GM23248 (cell line): ENCODE data around the gene GRB14. TPM values are rescaled to one million over a fixed set of nuclear protein-coding genes. Genes with fewer than 3 reads are reported as not detected.
A peak's percentile ranks its signal among the peaks of the same experiment; 100 is the strongest.

ENCODE experiments used
- DNase-seq: peaks from one replicate; pipeline ENCODE4 v3.0.0-alpha.2; 2015
- H2AFZ ChIP-seq: fragments of 200-600 bp; sonication (generic); 2 replicates; pipeline ENCODE4 v1.6.1; 2016; ENCODE audit warnings: antibody characterized with exemption
- H3F3A ChIP-seq: fragments of 200-600 bp; sonication (generic); 2 replicates; pipeline ENCODE4 v1.6.1; 2016; ENCODE audit warnings: mild to moderate bottlenecking, antibody characterized with exemption, mixed run types; ENCODE audit not compliant: insufficient read depth
- H3K27ac ChIP-seq: fragments of 200-600 bp; sonication (generic); 2 replicates; pipeline ENCODE4 v1.5.1; 2016; ENCODE audit warnings: mild to moderate bottlenecking
- H3K27me3 ChIP-seq: fragments of 200-600 bp; sonication (generic); replicated peaks from 2 replicates; pipeline ENCODE4 v1.6.1; 2016; ENCODE audit warnings: mild to moderate bottlenecking; ENCODE audit not compliant: insufficient read depth
- H3K36me3 ChIP-seq: fragments of 200-600 bp; sonication (generic); 2 replicates; pipeline ENCODE4 v1.6.1; 2016; ENCODE audit warnings: low read depth, mild to moderate bottlenecking
- H3K4me1 ChIP-seq: fragments of 200-600 bp; sonication (generic); 2 replicates; pipeline ENCODE4 v1.6.1; 2016; ENCODE audit warnings: mild to moderate bottlenecking; ENCODE audit not compliant: insufficient read depth
- H3K4me2 ChIP-seq: fragments of 200-600 bp; sonication (generic); one replicate; pipeline ENCODE4 v1.6.1; 2016; ENCODE audit warnings: mild to moderate bottlenecking; ENCODE audit not compliant: unreplicated experiment
- H3K4me3 ChIP-seq: fragments of 200-600 bp; sonication (generic); 2 replicates; pipeline ENCODE4 v1.5.1; 2016; ENCODE audit warnings: mild to moderate bottlenecking
- H3K79me2 ChIP-seq: fragments of 200-600 bp; sonication (generic); 2 replicates; pipeline ENCODE4 v1.6.1; 2016; ENCODE audit warnings: mild to moderate bottlenecking; ENCODE audit not compliant: insufficient read depth
- H3K9ac ChIP-seq: fragments of 200-600 bp; sonication (generic); 2 replicates; pipeline ENCODE4 v1.6.1; 2016; ENCODE audit warnings: mild to moderate bottlenecking
- H3K9me2 ChIP-seq: fragments of 200-600 bp; sonication (generic); 2 replicates; pipeline ENCODE4 v1.6.1; 2016; ENCODE audit warnings: mixed run types, mild to moderate bottlenecking, moderate library complexity; ENCODE audit not compliant: insufficient read depth
- H3K9me3 ChIP-seq: fragments of 200-600 bp; sonication (generic); one replicate; pipeline ENCODE4 v1.6.1; 2017; ENCODE audit warnings: low read depth
- H4K20me1 ChIP-seq: fragments of 200-600 bp; sonication (generic); 2 replicates; pipeline ENCODE4 v1.6.0; 2016; ENCODE audit not compliant: insufficient read depth
- EZH2 ChIP-seq: fragments of 200-600 bp; sonication (generic); IDR thresholded peaks from 2 replicates; pipeline ENCODE4 v1.6.1; 2018; ENCODE audit warnings: antibody characterized with exemption, mild to moderate bottlenecking; ENCODE audit not compliant: insufficient read depth, poor library complexity, severe bottlenecking
- EZH2phosphoT487 ChIP-seq: fragments of 200-600 bp; sonication (generic); IDR thresholded peaks from 2 replicates; pipeline ENCODE4 v1.6.1; 2018; ENCODE audit warnings: antibody characterized with exemption, moderate library complexity, mild to moderate bottlenecking, low read depth; ENCODE audit not compliant: insufficient read depth
- whole genome bisulfite sequencing, 2 experiments: methylation state at CpG; one replicate each; pipeline ENCODE4 v1.1.6; 2015 to 2017; ENCODE audit warnings: low lambda C conversion rate in 2 of 2, low coverage in 1 of 2; ENCODE audit errors: missing lambda C conversion rate in 2 of 2; 5-methylcytosine and 5-hydroxymethylcytosine counted together
- in situ Hi-C: fragments of 300-500 bp; cut with MboI; formaldehyde crosslinking; loops from 2 replicates; pipeline ENCODE4 v1.15.0; 2020
- polyA plus RNA-seq: library from polyadenylated mRNA; unstranded; fragments of >200 nt; fragmentation: Nextera tagmentation; extraction: Ambion mirVana; gene quantifications from 2 replicates; pipeline ENCODE4 v1.2.1, GENCODE V29; 2016
- total RNA-seq: library from RNA; depleted of rRNA; stranded (reverse); fragments of >200 nt; shearing (Covaris generic); gene quantifications from 2 replicates; pipeline ENCODE4 v1.2.3, GENCODE V29; 2014; rRNA removed

The GRB14 gene
- total RNA-seq: not detected in 2 replicates
- 0.22 and 0.23 TPM in 2 replicates for polyA plus RNA-seq

- Histone ChIP-seq H3K9me2 (no peaks in the 10 kb centered on the region), H3K79me2 (no peaks in the 10 kb centered on the region), H3K36me3 (no peaks in the 10 kb centered on the region), H3K4me2 (peak within 1 kb of the TSS; percentile 81), H3K27me3 (peaks cover 6% of the 10 kb centered on the region; the same call in 1 of the 2 replicates), H4K20me1 (no peaks in the 10 kb centered on the region), H3K4me1 (peaks cover 26% of the 10 kb centered on the region), H3F3A (peaks cover 24% of the 10 kb centered on the region), H3K4me3 (peak within 1 kb of the TSS; percentile 69), H3K9me3 (no peaks in the 10 kb centered on the region), H2AFZ (peak within 1 kb of the TSS; percentile 70), H3K9ac (0 out of 2 replicates have a peak within 1 kb of the TSS, but pooled peaks have one; percentile 8), H3K27ac (no peak within 1 kb of the TSS)
- DNase-seq: peak; percentile 53
- WGBS, 2 experiments: 3% methylated on average over 50 to 80 of the region's 96 CpGs
- peak; percentile 66 for TF ChIP-seq EZH2
- no peak for TF ChIP-seq EZH2phosphoT487
- in situ Hi-C loops: no loop called here
Observed at GRCh38 chr2:164620873-164621763, at the start of gene GRB14. Gene GRB14, minus strand, starts transcription at chr2:164621482. Its CDS starts 173 bp downstream, at chr2:164621309.

GRCh38 chr2:164669291-164669690, 48.0 kb upstream of the GRB14 start:
- H3K9ac ChIP-seq: no peak overlapping the region
- peaks cover 7% of the 10 kb centered on the region for H3K4me1 ChIP-seq
- 0 out of 2 replicates have a peak, but pooled peaks cover 3% of the 10 kb centered on the region for H3F3A ChIP-seq
- H2AFZ ChIP-seq: no peak overlapping the region
- H3K4me3 ChIP-seq: no peak overlapping the region
- TF ChIP-seq EZH2phosphoT487 (no peak), EZH2 (no peak)
- no peaks in the 10 kb centered on the region for H3K27me3 ChIP-seq
- no peak for DNase-seq
- no peaks in the 10 kb centered on the region for H3K36me3 ChIP-seq
- H3K9me2 ChIP-seq: no peaks in the 10 kb centered on the region
- no peak overlapping the region for H3K27ac ChIP-seq
- no peak overlapping the region for H3K4me2 ChIP-seq
- no peaks in the 10 kb centered on the region for H3K79me2 ChIP-seq
- no peaks in the 10 kb centered on the region for H4K20me1 ChIP-seq
- in situ Hi-C loops: no loop called here
- H3K9me3 ChIP-seq: no peaks in the 10 kb centered on the region

GRCh38 chr2:164667566-164667965, 46.3 kb upstream of the GRB14 start:
- no peak for TF ChIP-seq EZH2
- no peak for TF ChIP-seq EZH2phosphoT487
- no peaks in the 10 kb centered on the region for H3K79me2 ChIP-seq
- 71 to 78% methylated on average over 2 of the region's 2 CpGs for WGBS, 2 experiments
- 0 out of 2 replicates have a peak, but pooled peaks cover 3% of the 10 kb centered on the region for H3F3A ChIP-seq
- H3K9ac ChIP-seq: no peak overlapping the region
- H3K4me2 ChIP-seq: no peak overlapping the region
- H4K20me1 ChIP-seq: no peaks in the 10 kb centered on the region
- in situ Hi-C loops: no loop called here
- no peaks in the 10 kb centered on the region for H3K9me2 ChIP-seq
- no peak overlapping the region for H3K4me3 ChIP-seq
- DNase-seq: no peak
- H3K27ac ChIP-seq: no peak overlapping the region
- H3K4me1 ChIP-seq: peaks cover 7% of the 10 kb centered on the region
- no peak overlapping the region for H2AFZ ChIP-seq
- no peaks in the 10 kb centered on the region for H3K9me3 ChIP-seq
- H3K27me3 ChIP-seq: no peaks in the 10 kb centered on the region
- H3K36me3 ChIP-seq: no peaks in the 10 kb centered on the region

- H3K9me3 ChIP-seq: no peaks in the 10 kb centered on the region
- no peaks in the 10 kb centered on the region for H3K27me3 ChIP-seq
- no peak overlapping the region for H3K4me2 ChIP-seq
- DNase-seq: no peak
- no peak overlapping the region for H3K4me3 ChIP-seq
- TF ChIP-seq EZH2: no peak
- TF ChIP-seq EZH2phosphoT487: no peak
- no peaks in the 10 kb centered on the region for H4K20me1 ChIP-seq
- no peaks in the 10 kb centered on the region for H3F3A ChIP-seq
- no peaks in the 10 kb centered on the region for H3K79me2 ChIP-seq
- H3K27ac ChIP-seq: no peak overlapping the region
- H2AFZ ChIP-seq: no peak overlapping the region
- no peaks in the 10 kb centered on the region for H3K36me3 ChIP-seq
- in situ Hi-C loops: no loop called here
- no peak overlapping the region for H3K9ac ChIP-seq
- peaks cover 15% of the 10 kb centered on the region for H3K4me1 ChIP-seq
- no peaks in the 10 kb centered on the region for H3K9me2 ChIP-seq
Observed at GRCh38 chr2:164664070-164664469, 42.8 kb upstream of the GRB14 start.
